Vagina (tissue), 2 donors: ENCODE measurements around the gene IFIT2. TPM values are rescaled to one million over a fixed set of nuclear protein-coding genes. Genes with fewer than 3 reads are reported as not detected.

Experiments
- DNase-seq, 2 donors: peaks; one replicate each; pipeline ENCODE4 v3.0.0-alpha.2; 2017; ENCODE audit errors: extremely low spot score in 2 of 2
- H3K27ac ChIP-seq: fragments of 200-600 bp; sonication (generic); one replicate; pipeline ENCODE4 v1.5.1; 2019
- H3K27me3 ChIP-seq: fragments of 200-600 bp; sonication (generic); one replicate; pipeline ENCODE4 v1.5.1; 2019
- H3K36me3 ChIP-seq, 2 donors: fragments of 200-600 bp; sonication (generic); one replicate each; pipeline ENCODE4 v1.5.1; 2017 to 2019
- H3K4me1 ChIP-seq: fragments of 200-600 bp; sonication (generic); one replicate; pipeline ENCODE4 v1.5.1; 2019
- H3K4me3 ChIP-seq, 2 donors: fragments of 200-600 bp; sonication (generic); 1 replicate in 1 of 2; 2 replicates in 1 of 2; pipeline ENCODE4 v1.5.1; 2016 to 2019
- H3K9me3 ChIP-seq: fragments of 200-600 bp; sonication (generic); one replicate; pipeline ENCODE4 v1.5.1; 2019
- CTCF ChIP-seq, 3 experiments: fragments of 450-650 bp in 2 of 3; fragments of 200-600 bp in 1 of 3; sonication (generic) in 1 of 3; IDR thresholded peaks; one replicate each; pipeline ENCODE4 v1.5.1; 2017 to 2019; ENCODE audit warnings: antibody characterized with exemption in 3 of 3, mild to moderate bottlenecking in 2 of 3, moderate library complexity in 2 of 3
- POLR2A ChIP-seq, 2 donors: fragments of 450-650 bp; IDR thresholded peaks; one replicate each; pipeline ENCODE4 v1.6.1; 2017; ENCODE audit warnings: antibody characterized with exemption in 2 of 2, mild to moderate bottlenecking in 2 of 2, moderate library complexity in 2 of 2
- POLR2AphosphoS5 ChIP-seq, 2 donors: sonication (generic); formaldehyde crosslinking; IDR thresholded peaks; one replicate each; pipeline ENCODE4 v1.9.0; 2017; ENCODE audit warnings: antibody characterized with exemption in 2 of 2, mild to moderate bottlenecking in 2 of 2, low read depth in 1 of 2; ENCODE audit not compliant: insufficient read depth in 1 of 2
- intact Hi-C: fragments of 100-400 bp; cut with DNase I; formaldehyde crosslinking; loops from one replicate; pipeline ENCODE4 v1.15.1; 2023
- total RNA-seq: library from RNA; depleted of rRNA; stranded (reverse); fragments of >200 nt; gene quantifications from one replicate; pipeline ENCODE4 v1.2.3, GENCODE V29; 2016

The IFIT2 gene
- total RNA-seq, 1 donor from 2014 or later, result 2.9 TPM

GRCh38 chr10:89299031-89299430 is 2.8 kb upstream of the IFIT2 start:
- intact Hi-C loops, result no loop called here
- TF ChIP-seq POLR2AphosphoS5 (IDR thresholded peaks at IDR 0.05; ENCODE audit: insufficient read depth in 1 of 2, low read depth in 1 of 2) (no peak), POLR2A (IDR thresholded peaks at IDR 0.05) (no peak)
- Histone ChIP-seq H3K36me3 (no peaks in the 10 kb centered on the region), H3K27ac (no peak overlapping the region), H3K27me3 (no peaks in the 10 kb centered on the region), H3K9me3 (no peaks in the 10 kb centered on the region), H3K4me3 (no peak overlapping the region), H3K4me1 (peaks cover 53% of the 10 kb centered on the region)
- DNase-seq, result no peak

- peaks cover 0 to 5% of the 10 kb centered on the region in 2 donors for H3K36me3 ChIP-seq
- no peaks in the 10 kb centered on the region for H3K9me3 ChIP-seq
- peak overlapping the region; percentile 89 for H3K27ac ChIP-seq
- no peak for TF ChIP-seq CTCF (IDR thresholded peaks at IDR 0.05)
- TF ChIP-seq POLR2AphosphoS5 (IDR thresholded peaks at IDR 0.05; ENCODE audit: insufficient read depth in 1 of 2, low read depth in 1 of 2), result no peak
- TF ChIP-seq POLR2A (IDR thresholded peaks at IDR 0.05), result no peak
- intact Hi-C loops, result no loop called here
- no peaks in the 10 kb centered on the region for H3K27me3 ChIP-seq
- peaks cover 42% of the 10 kb centered on the region for H3K4me1 ChIP-seq
- peak overlapping the region; percentile 38 to 54 for H3K4me3 ChIP-seq
- no peak for DNase-seq
Observed at GRCh38 chr10:89301232-89301631, 614 bp upstream of the IFIT2 start.

- no peak for TF ChIP-seq POLR2AphosphoS5 (IDR thresholded peaks at IDR 0.05; ENCODE audit: insufficient read depth in 1 of 2, low read depth in 1 of 2)
- Histone ChIP-seq H3K4me1 (peaks cover 31% of the 10 kb centered on the region), H3K4me3 (peak overlapping the region; percentile 38 to 54), H3K27ac (peak overlapping the region; percentile 89), H3K36me3 (peaks cover 0 to 13% of the 10 kb centered on the region in 2 donors), H3K27me3 (no peaks in the 10 kb centered on the region), H3K9me3 (no peaks in the 10 kb centered on the region)
- DNase-seq, result no peak
- intact Hi-C loops, result no loop called here
Observed at GRCh38 chr10:89302625-89303024, 779 bp downstream of the IFIT2 start.

GRCh38 chr10:89303161-89303560 is 1.3 kb downstream of the IFIT2 start:
- no peak for DNase-seq
- H3K27me3 ChIP-seq, result no peaks in the 10 kb centered on the region
- H3K9me3 ChIP-seq, result no peaks in the 10 kb centered on the region
- H3K36me3 ChIP-seq, result peaks cover 0 to 14% of the 10 kb centered on the region in 2 donors
- peak overlapping the region; percentile 89 for H3K27ac ChIP-seq
- TF ChIP-seq CTCF (IDR thresholded peaks at IDR 0.05) (no peak), POLR2A (IDR thresholded peaks at IDR 0.05) (no peak), POLR2AphosphoS5 (IDR thresholded peaks at IDR 0.05; ENCODE audit: insufficient read depth in 1 of 2, low read depth in 1 of 2) (no peak)
- intact Hi-C loops, result no loop called here
- peak overlapping the region in 1 of 2 donors; percentile 38 for H3K4me3 ChIP-seq
- H3K4me1 ChIP-seq, result peaks cover 31% of the 10 kb centered on the region

DNA sequence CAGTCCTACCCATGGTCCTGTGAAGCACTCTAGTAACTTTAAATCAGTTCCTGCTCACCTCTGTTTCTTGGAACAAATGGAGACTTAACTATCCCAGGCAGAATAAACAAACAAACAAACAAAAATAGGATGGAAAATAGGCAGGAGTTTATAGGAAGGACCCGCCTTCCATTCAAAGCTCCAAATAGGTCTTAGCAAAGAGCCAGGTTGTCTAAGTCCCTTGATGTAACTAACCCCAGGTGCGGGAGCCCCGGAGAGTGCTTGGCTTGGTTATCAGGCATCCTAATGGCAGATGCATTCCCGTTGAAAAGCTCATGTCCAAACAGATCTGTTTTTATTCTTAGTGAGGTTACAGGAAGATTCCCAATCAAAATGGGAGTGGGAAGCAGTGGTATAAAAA is 2.2 kb downstream of the IFIT2 start:
- no peak for DNase-seq
- Histone ChIP-seq H3K27ac (no peak overlapping the region), H3K36me3 (peaks cover 0 to 14% of the 10 kb centered on the region in 2 donors), H3K27me3 (no peaks in the 10 kb centered on the region), H3K4me1 (peaks cover 31% of the 10 kb centered on the region), H3K4me3 (no peak overlapping the region), H3K9me3 (no peaks in the 10 kb centered on the region)
- TF ChIP-seq CTCF (IDR thresholded peaks at IDR 0.05) (no peak), POLR2AphosphoS5 (IDR thresholded peaks at IDR 0.05; ENCODE audit: insufficient read depth in 1 of 2, low read depth in 1 of 2) (no peak), POLR2A (IDR thresholded peaks at IDR 0.05) (no peak)
- intact Hi-C loops, result no loop called here

DNA sequence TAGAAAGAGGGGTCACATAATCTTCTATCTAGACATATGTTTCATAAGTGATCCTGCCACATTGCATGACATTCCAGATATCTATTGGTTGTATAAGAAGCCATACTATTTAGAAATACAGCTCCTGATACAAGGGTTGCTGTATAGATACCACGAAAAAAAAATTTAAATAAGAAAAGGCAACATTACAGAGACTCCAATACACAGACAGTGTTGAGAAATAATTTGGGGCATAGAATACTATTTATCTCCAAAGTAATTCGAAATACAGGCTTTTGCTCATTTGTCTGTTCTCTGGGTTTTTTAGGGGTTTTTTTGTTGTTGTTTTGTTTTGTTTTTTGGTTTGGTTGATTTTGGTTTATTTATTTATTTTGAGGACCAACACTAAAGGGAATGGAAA is 2.6 kb downstream of the IFIT2 start:
- Histone ChIP-seq H3K4me1 (peaks cover 31% of the 10 kb centered on the region), H3K27ac (no peak overlapping the region), H3K9me3 (no peaks in the 10 kb centered on the region), H3K27me3 (no peaks in the 10 kb centered on the region), H3K36me3 (peaks cover 0 to 14% of the 10 kb centered on the region in 2 donors), H3K4me3 (no peak overlapping the region)
- no peak for DNase-seq
- intact Hi-C loops, result no loop called here
- TF ChIP-seq CTCF (IDR thresholded peaks at IDR 0.05), result no peak
